IPS-11a (cell line): Measurements from ENCODE around the gene GIMAP7.

Experiments used
- H3K4me3 ChIP-seq: one replicate; pipeline ENCODE4 v1.5.1; 2013; ENCODE audit warnings: low read depth, low read length, control low read depth

Gene GIMAP7

DNA sequence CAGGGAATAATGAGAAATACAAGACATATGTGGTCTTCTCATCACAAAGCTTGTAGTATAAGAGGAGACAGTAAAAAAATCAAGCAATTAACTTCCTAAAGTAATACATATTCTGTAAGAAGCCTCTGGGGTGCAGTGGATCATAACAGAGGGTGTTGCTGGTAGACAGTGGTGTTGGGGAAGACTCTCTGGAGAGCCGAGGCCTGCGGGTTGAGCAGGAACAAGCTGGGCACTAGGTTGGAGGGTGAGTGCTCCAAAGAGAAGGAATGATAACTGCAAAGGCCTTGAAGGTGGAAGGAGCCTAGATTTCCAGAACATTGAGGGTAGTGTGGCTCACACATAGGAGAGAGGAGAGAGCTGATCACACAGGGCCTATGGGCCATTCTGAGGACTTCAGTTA, 54.0 kb downstream of the GIMAP7 start:
- no peak overlapping the region for H3K4me3 ChIP-seq

DNA sequence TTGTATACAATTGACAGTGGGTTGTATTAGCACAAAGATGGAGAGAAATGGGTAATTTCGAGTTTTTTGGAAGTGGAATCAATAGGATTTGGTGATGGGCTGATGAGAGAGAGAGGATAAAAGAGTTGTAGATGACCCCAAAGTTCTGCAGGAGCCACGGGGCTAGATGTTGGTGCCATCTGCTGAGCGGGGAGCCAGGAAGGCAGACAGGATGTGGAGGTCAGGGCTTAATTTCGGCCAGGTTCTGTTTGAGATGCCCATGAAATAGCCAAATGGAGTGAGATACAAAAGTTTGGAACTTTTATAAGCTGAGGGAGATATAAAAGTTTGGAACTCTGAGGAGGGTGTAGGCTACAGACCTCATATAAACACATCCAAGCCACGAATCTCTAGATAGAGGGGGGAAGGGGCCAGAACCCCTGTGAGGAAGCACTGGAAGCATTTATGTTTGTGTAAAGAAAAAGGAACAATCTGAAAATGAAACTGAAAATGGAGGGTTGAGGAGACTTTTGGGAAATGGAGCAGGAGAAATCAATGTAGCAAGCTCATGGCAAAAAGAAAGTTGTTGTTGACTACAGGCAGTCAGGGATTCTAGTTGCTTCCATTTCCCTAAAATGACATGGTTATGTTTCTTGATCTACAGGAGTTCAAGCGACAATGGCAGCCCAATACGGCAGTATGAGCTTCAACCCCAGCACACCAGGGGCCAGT, 54.7 kb downstream of the GIMAP7 start:
- no peak overlapping the region for H3K4me3 ChIP-seq
